BE2C (cell line): ENCODE data around the gene PCAT6.
"Not testable (repeated sequence)": the region's sequence is repeated elsewhere in the genome, so short reads cannot be mapped to it uniquely, and the experiment has no call there.

Experiments
- DNase-seq: peaks from one replicate; pipeline ENCODE4 v3.0.0-alpha.2; 2020
- H3K27me3 ChIP-seq: fragments of 250-450 bp; sonication (Bioruptor Pico); 2 replicates; pipeline ENCODE4 v1.5.1; 2020; ENCODE audit warnings: mild to moderate bottlenecking
- H3K36me3 ChIP-seq: fragments of 250-450 bp; sonication (Bioruptor Pico); 2 replicates; pipeline ENCODE4 v1.5.1; 2020; ENCODE audit warnings: mild to moderate bottlenecking
- H3K4me1 ChIP-seq: fragments of 250-450 bp; sonication (Bioruptor Pico); 2 replicates; pipeline ENCODE4 v1.5.1; 2020
- H3K4me3 ChIP-seq: 2 replicates; pipeline ENCODE4 v1.5.1; 2011; ENCODE audit warnings: low read depth, low read length
- H3K9me3 ChIP-seq: fragments of 250-450 bp; sonication (Bioruptor Pico); 2 replicates; pipeline ENCODE4 v1.5.1; 2020
- CTCF ChIP-seq: IDR thresholded peaks from 2 replicates; pipeline ENCODE4 v1.5.1; 2012; ENCODE audit warnings: mild to moderate bottlenecking, low read depth, low read length

Gene PCAT6

GRCh38 chr1:202788800-202789199 lies 22.0 kb upstream of the PCAT6 start:
- TF ChIP-seq CTCF, result no peak
- Histone ChIP-seq H3K36me3 (no peaks in the 10 kb centered on the region), H3K9me3 (0 out of 2 replicates have a peak, but pooled peaks cover 2% of the 10 kb centered on the region), H3K4me1 (0 out of 2 replicates have a peak, but pooled peaks cover 3% of the 10 kb centered on the region), H3K4me3 (no peak overlapping the region), H3K27me3 (no peaks in the 10 kb centered on the region)
- DNase-seq, result no peak

GRCh38 chr1:202791077-202791747 lies 19.5 kb upstream of the PCAT6 start:
- H3K4me3 ChIP-seq, result no peak overlapping the region
- no peaks in the 10 kb centered on the region for H3K27me3 ChIP-seq
- 0 out of 2 replicates have a peak, but pooled peaks cover 3% of the 10 kb centered on the region for H3K4me1 ChIP-seq
- 0 out of 2 replicates have a peak, but pooled peaks cover 2% of the 10 kb centered on the region for H3K9me3 ChIP-seq
- TF ChIP-seq CTCF, result no peak
- no peaks in the 10 kb centered on the region for H3K36me3 ChIP-seq
- no peak for DNase-seq

GRCh38 chr1:202794051-202794740 lies 16.6 kb upstream of the PCAT6 start:
- Histone ChIP-seq H3K36me3 (no peaks in the 10 kb centered on the region), H3K4me3 (no peak overlapping the region), H3K9me3 (no peaks in the 10 kb centered on the region), H3K4me1 (0 out of 2 replicates have a peak, but pooled peaks cover 3% of the 10 kb centered on the region), H3K27me3 (no peaks in the 10 kb centered on the region)
- TF ChIP-seq CTCF, result no peak
- DNase-seq, result no peak

- H3K36me3 ChIP-seq, H3K9me3 ChIP-seq, H3K27me3 ChIP-seq, H3K4me1 ChIP-seq, DNase-seq, H3K4me3 ChIP-seq: not testable (repeated sequence)
Observed at GRCh38 chr1:202794931-202795330, 15.8 kb upstream of the PCAT6 start.

- no peak for TF ChIP-seq CTCF
- Histone ChIP-seq H3K36me3 (no peaks in the 10 kb centered on the region), H3K4me1 (no peaks in the 10 kb centered on the region), H3K9me3 (no peaks in the 10 kb centered on the region), H3K27me3 (no peaks in the 10 kb centered on the region), H3K4me3 (no peak overlapping the region)
- no peak for DNase-seq
Observed at GRCh38 chr1:202796670-202797069, 14.1 kb upstream of the PCAT6 start.

GRCh38 chr1:202798260-202798659 lies 12.5 kb upstream of the PCAT6 start:
- Histone ChIP-seq H3K4me1 (no peaks in the 10 kb centered on the region), H3K9me3 (no peaks in the 10 kb centered on the region), H3K4me3 (no peak overlapping the region), H3K27me3 (no peaks in the 10 kb centered on the region), H3K36me3 (no peaks in the 10 kb centered on the region)
- no peak for TF ChIP-seq CTCF
- DNase-seq, result no peak
